Activated CD4-positive, alpha-beta memory T cell treated with anti-CD3 and anti-CD28 coated beads, Interleukin-2, amount 10 ng/mL, durations not matched to agents 7 days and 5 days (primary cell): ENCODE measurements around the gene MTCP1. TPM values are rescaled to one million over a fixed set of nuclear protein-coding genes. Genes with fewer than 3 reads are reported as not detected.

Source experiments
- CTCF ChIA-PET: fragments of 350-600 bp; sonication (Branson Sonifier 250); formaldehyde crosslinking; loops from one replicate; lab custom pipeline; 2021; ENCODE audit warnings: antibody characterized with exemption, inconsistent platforms; lab: Charles Lee
- POLR2A ChIA-PET: fragments of 350-600 bp; sonication (Branson Sonifier 250); formaldehyde crosslinking; loops from one replicate; lab custom pipeline; 2021; ENCODE audit warnings: antibody characterized with exemption; lab: Charles Lee
- DNase-seq: peaks from one replicate; pipeline ENCODE4 v3.0.0-alpha.2; 2020
- H3K27ac Mint-ChIP-seq: one replicate; pipeline ENCODE4 v1.8.0; 2021; ENCODE audit warnings: mild to moderate bottlenecking, mixed read lengths
- H3K27me3 Mint-ChIP-seq: one replicate; pipeline ENCODE4 v1.8.0; 2021; ENCODE audit warnings: mixed read lengths
- H3K36me3 Mint-ChIP-seq: one replicate; pipeline ENCODE4 v1.8.0; 2021; ENCODE audit warnings: low read depth, mixed read lengths
- H3K4me1 Mint-ChIP-seq: one replicate; pipeline ENCODE4 v1.8.0; 2021; ENCODE audit warnings: mixed read lengths
- H3K4me3 Mint-ChIP-seq: one replicate; pipeline ENCODE4 v1.8.0; 2021; ENCODE audit warnings: mild to moderate bottlenecking, mixed read lengths
- H3K9me3 Mint-ChIP-seq: one replicate; pipeline ENCODE4 v1.8.0; 2021; ENCODE audit warnings: mixed read lengths
- total RNA-seq, 2 experiments: library from RNA; stranded (reverse); gene quantifications; one replicate each; pipeline ENCODE4 v1.2.3, GENCODE V29; 2021

Gene MTCP1
- total RNA-seq: 10 to 100 TPM; 20.2 TPM

- Mint-ChIP-seq H3K4me3 (peak within 1 kb of the TSS; percentile 90), H3K27ac (peak within 1 kb of the TSS; percentile 86), H3K9me3 (no peaks in the 10 kb centered on the region), H3K36me3 (peaks cover 35% of the 10 kb centered on the region), H3K4me1 (peaks cover 61% of the 10 kb centered on the region), H3K27me3 (no peaks in the 10 kb centered on the region)
- DNase-seq: peak; percentile 83
- CTCF ChIA-PET: interaction anchor here (1.1 kb wide), 2 partner anchors 14 to 44 kb away, joined by 3 to 5 read pairs; partner anchors contain the start of gene FUNDC2
- POLR2A ChIA-PET: interaction anchor here (1.4 to 3.1 kb wide), 4 partner anchors 15 to 145 kb away, joined by 4 to 13 read pairs (median 9); partner anchors contain the start of genes FUNDC2 and VBP1
Observed at GRCh38 chrX:155070975-155071693, at the start of gene MTCP1, which contains the start of the genes BRCC3 and CMC4. Gene MTCP1, minus strand, starts transcription at chrX:155071136. Its CDS starts 5,126 bp downstream, at chrX:155066010. Gene BRCC3, plus strand, starts transcription at chrX:155071508. Its CDS starts 20 bp downstream, at chrX:155071528. Gene CMC4, minus strand, starts transcription at chrX:155071136. Its CDS starts 7,113 bp downstream, at chrX:155064023.

GRCh38 chrX:155115174-155115819, 44.4 kb upstream of the MTCP1 start:
- Mint-ChIP-seq H3K9me3 (no peaks in the 10 kb centered on the region), H3K4me1 (no peaks in the 10 kb centered on the region), H3K36me3 (peaks cover 46% of the 10 kb centered on the region), H3K4me3 (no peak overlapping the region), H3K27me3 (no peaks in the 10 kb centered on the region), H3K27ac (no peak overlapping the region)
- ChIA-PET POLR2A (no interaction called here), CTCF (no interaction called here)
- DNase-seq: no peak

GRCh38 chrX:155113097-155113496, 42.2 kb upstream of the MTCP1 start:
- ChIA-PET POLR2A (no interaction called here), CTCF (no interaction called here)
- no peaks in the 10 kb centered on the region for H3K4me1 Mint-ChIP-seq
- H3K27ac Mint-ChIP-seq: no peak overlapping the region
- H3K4me3 Mint-ChIP-seq: no peak overlapping the region
- no peaks in the 10 kb centered on the region for H3K9me3 Mint-ChIP-seq
- no peaks in the 10 kb centered on the region for H3K27me3 Mint-ChIP-seq
- peaks cover 48% of the 10 kb centered on the region for H3K36me3 Mint-ChIP-seq
- no peak for DNase-seq

GRCh38 chrX:155112171-155112570, 41.2 kb upstream of the MTCP1 start:
- Mint-ChIP-seq H3K4me1 (no peaks in the 10 kb centered on the region), H3K9me3 (no peaks in the 10 kb centered on the region), H3K27me3 (no peaks in the 10 kb centered on the region), H3K36me3 (peaks cover 54% of the 10 kb centered on the region), H3K27ac (no peak overlapping the region), H3K4me3 (no peak overlapping the region)
- ChIA-PET CTCF (no interaction called here), POLR2A (no interaction called here)
- DNase-seq: no peak

- ChIA-PET CTCF (interaction anchor here (1.5 kb wide), 1 partner anchor 14 kb away, joined by 4 read pairs; no protein-coding TSS in a partner anchor), POLR2A (no interaction called here)
- H3K27me3 Mint-ChIP-seq: no peaks in the 10 kb centered on the region
- no peaks in the 10 kb centered on the region for H3K9me3 Mint-ChIP-seq
- no peak overlapping the region for H3K4me3 Mint-ChIP-seq
- H3K4me1 Mint-ChIP-seq: no peaks in the 10 kb centered on the region
- peaks cover 44% of the 10 kb centered on the region for H3K36me3 Mint-ChIP-seq
- DNase-seq: no peak
- no peak overlapping the region for H3K27ac Mint-ChIP-seq
Observed at GRCh38 chrX:155108427-155108826, 37.5 kb upstream of the MTCP1 start.

- no peak for DNase-seq
- ChIA-PET CTCF (interaction anchor here (1.1 kb wide), 1 partner anchor 11 kb away, joined by 3 read pairs; no protein-coding TSS in a partner anchor), POLR2A (no interaction called here)
- Mint-ChIP-seq H3K27ac (no peak overlapping the region), H3K27me3 (no peaks in the 10 kb centered on the region), H3K9me3 (no peaks in the 10 kb centered on the region), H3K36me3 (peaks cover 39% of the 10 kb centered on the region), H3K4me1 (no peaks in the 10 kb centered on the region), H3K4me3 (no peak overlapping the region)
Observed at GRCh38 chrX:155105919-155106318, 35.0 kb upstream of the MTCP1 start.

- CTCF ChIA-PET: interaction anchor here (0.7 to 2.1 kb wide), 7 partner anchors 11 to 177 kb away, joined by 3 to 5 read pairs (median 4); partner anchors contain the start of gene VBP1
- DNase-seq: peak; percentile 19
- Mint-ChIP-seq H3K27ac (no peak overlapping the region), H3K4me1 (peaks cover 2% of the 10 kb centered on the region), H3K27me3 (no peaks in the 10 kb centered on the region), H3K9me3 (no peaks in the 10 kb centered on the region), H3K4me3 (no peak overlapping the region), H3K36me3 (peaks cover 32% of the 10 kb centered on the region)
- POLR2A ChIA-PET: no interaction called here
Observed at GRCh38 chrX:155094468-155095061, 23.6 kb upstream of the MTCP1 start.

- H3K27ac Mint-ChIP-seq: no peak overlapping the region
- no peaks in the 10 kb centered on the region for H3K9me3 Mint-ChIP-seq
- POLR2A ChIA-PET: no interaction called here
- no peak for DNase-seq
- peaks cover 3% of the 10 kb centered on the region for H3K4me1 Mint-ChIP-seq
- CTCF ChIA-PET: interaction anchor here (0.7 to 2.5 kb wide), 8 partner anchors 12 to 319 kb away, joined by 3 to 7 read pairs (median 5); no protein-coding TSS in a partner anchor
- peaks cover 31% of the 10 kb centered on the region for H3K36me3 Mint-ChIP-seq
- no peak overlapping the region for H3K4me3 Mint-ChIP-seq
- no peaks in the 10 kb centered on the region for H3K27me3 Mint-ChIP-seq
Observed at GRCh38 chrX:155086961-155087735, 16.2 kb upstream of the MTCP1 start.

- CTCF ChIA-PET: interaction anchor here (0.7 to 2.5 kb wide), 8 partner anchors 11 to 320 kb away, joined by 3 to 7 read pairs (median 5); no protein-coding TSS in a partner anchor
- peak; percentile 41 for DNase-seq
- H3K4me1 Mint-ChIP-seq: peaks cover 3% of the 10 kb centered on the region
- POLR2A ChIA-PET: no interaction called here
- peaks cover 33% of the 10 kb centered on the region for H3K36me3 Mint-ChIP-seq
- no peaks in the 10 kb centered on the region for H3K27me3 Mint-ChIP-seq
- no peak overlapping the region for H3K4me3 Mint-ChIP-seq
- H3K27ac Mint-ChIP-seq: no peak overlapping the region
- H3K9me3 Mint-ChIP-seq: no peaks in the 10 kb centered on the region
Observed at GRCh38 chrX:155086202-155086840, 15.4 kb upstream of the MTCP1 start.

GRCh38 chrX:155071694-155072280, 851 bp upstream of the MTCP1 start:
- POLR2A ChIA-PET: interaction anchor here (1.4 to 3.1 kb wide), 4 partner anchors 16 to 145 kb away, joined by 4 to 13 read pairs (median 9); partner anchors contain the start of genes FUNDC2 and VBP1
- H3K4me1 Mint-ChIP-seq: peaks cover 56% of the 10 kb centered on the region
- peak overlapping the region; percentile 90 for H3K4me3 Mint-ChIP-seq
- no peaks in the 10 kb centered on the region for H3K9me3 Mint-ChIP-seq
- peaks cover 35% of the 10 kb centered on the region for H3K36me3 Mint-ChIP-seq
- CTCF ChIA-PET: interaction anchor here (1.1 kb wide), 1 partner anchor 45 kb away, joined by 3 read pairs; the partner anchor contains the start of gene FUNDC2
- DNase-seq: no peak
- peak overlapping the region; percentile 86 for H3K27ac Mint-ChIP-seq
- no peaks in the 10 kb centered on the region for H3K27me3 Mint-ChIP-seq

- peaks cover 61% of the 10 kb centered on the region for H3K4me1 Mint-ChIP-seq
- CTCF ChIA-PET: interaction anchor here (1.1 kb wide), 1 partner anchor 14 kb away, joined by 5 read pairs; no protein-coding TSS in a partner anchor
- H3K4me3 Mint-ChIP-seq: peak overlapping the region; percentile 80
- H3K27me3 Mint-ChIP-seq: no peaks in the 10 kb centered on the region
- H3K9me3 Mint-ChIP-seq: no peaks in the 10 kb centered on the region
- H3K27ac Mint-ChIP-seq: peak overlapping the region; percentile 86
- no peak for DNase-seq
- POLR2A ChIA-PET: interaction anchor here (1.7 to 3.1 kb wide), 3 partner anchors 15 to 44 kb away, joined by 6 to 13 read pairs (median 12); partner anchors contain the start of gene FUNDC2
- H3K36me3 Mint-ChIP-seq: peaks cover 34% of the 10 kb centered on the region
Observed at GRCh38 chrX:155070663-155070974, 317 bp downstream of the MTCP1 start.
